ENCODE data around the gene FRMD8. TPM values are rescaled to one million over a fixed set of nuclear protein-coding genes. Genes with fewer than 3 reads are reported as not detected.

The FRMD8 gene
- total and polyA plus RNA-seq, 2 experiments from 2014 or later, result 7.0 to 35.4 TPM

GRCh38 chr11:65411681-65412070 is 25.2 kb downstream of the FRMD8 start:
- Mint-ChIP-seq H3K4me3 (no peak overlapping the region), H3K4me1 (peaks cover 11% of the 10 kb centered on the region), H3K9me3 (no peaks in the 10 kb centered on the region), H3K36me3 (ENCODE audit: low read depth) (peaks cover 4% of the 10 kb centered on the region; the same call in 2 of the 3 replicates), H3K27me3 (ENCODE audit: insufficient read depth, low read depth, poor library complexity) (peaks cover 9% of the 10 kb centered on the region), H3K27ac (no peak overlapping the region)
- Histone ChIP-seq H3F3A (replicated peaks; ENCODE audit: low read depth) (peaks cover under 1% of the 10 kb centered on the region; the same call in 1 of the 2 replicates), H3K4me3 (no peak overlapping the region), H3K4me2 (no peak overlapping the region), H3K36me3 (ENCODE audit: insufficient read depth) (no peaks in the 10 kb centered on the region), H4K20me1 (replicated peaks; ENCODE audit: insufficient read depth) (no peaks in the 10 kb centered on the region), H3K27me3 (ENCODE audit: insufficient read depth) (no peaks in the 10 kb centered on the region), H3K27ac (ENCODE audit: low read depth) (no peak overlapping the region), H3K4me1 (ENCODE audit: insufficient read depth) (peaks cover 3% of the 10 kb centered on the region), H3K79me2 (replicated peaks; ENCODE audit: insufficient read depth) (no peaks in the 10 kb centered on the region), H2AFZ (no peak overlapping the region), H3K9me2 (ENCODE audit: insufficient read depth) (no peaks in the 10 kb centered on the region)
- DNase-seq (ENCODE audit: low spot score), result no peak
- no peak for TF ChIP-seq ZNF331 (CRISPR knock-in tag; IDR thresholded peaks at IDR 0.05; ENCODE audit: low read depth)
- TF ChIP-seq EZH2phosphoT487 (IDR thresholded peaks at IDR 0.05; ENCODE audit: unreplicated experiment), result no peak
- TF ChIP-seq STAT1 (IDR thresholded peaks at IDR 0.05; ENCODE audit: unreplicated experiment), result no peak
- TF ChIP-seq POLR2AphosphoS5 (IDR thresholded peaks at IDR 0.05; ENCODE audit: low read depth), result no peak
- TF ChIP-seq, protein P1, sequence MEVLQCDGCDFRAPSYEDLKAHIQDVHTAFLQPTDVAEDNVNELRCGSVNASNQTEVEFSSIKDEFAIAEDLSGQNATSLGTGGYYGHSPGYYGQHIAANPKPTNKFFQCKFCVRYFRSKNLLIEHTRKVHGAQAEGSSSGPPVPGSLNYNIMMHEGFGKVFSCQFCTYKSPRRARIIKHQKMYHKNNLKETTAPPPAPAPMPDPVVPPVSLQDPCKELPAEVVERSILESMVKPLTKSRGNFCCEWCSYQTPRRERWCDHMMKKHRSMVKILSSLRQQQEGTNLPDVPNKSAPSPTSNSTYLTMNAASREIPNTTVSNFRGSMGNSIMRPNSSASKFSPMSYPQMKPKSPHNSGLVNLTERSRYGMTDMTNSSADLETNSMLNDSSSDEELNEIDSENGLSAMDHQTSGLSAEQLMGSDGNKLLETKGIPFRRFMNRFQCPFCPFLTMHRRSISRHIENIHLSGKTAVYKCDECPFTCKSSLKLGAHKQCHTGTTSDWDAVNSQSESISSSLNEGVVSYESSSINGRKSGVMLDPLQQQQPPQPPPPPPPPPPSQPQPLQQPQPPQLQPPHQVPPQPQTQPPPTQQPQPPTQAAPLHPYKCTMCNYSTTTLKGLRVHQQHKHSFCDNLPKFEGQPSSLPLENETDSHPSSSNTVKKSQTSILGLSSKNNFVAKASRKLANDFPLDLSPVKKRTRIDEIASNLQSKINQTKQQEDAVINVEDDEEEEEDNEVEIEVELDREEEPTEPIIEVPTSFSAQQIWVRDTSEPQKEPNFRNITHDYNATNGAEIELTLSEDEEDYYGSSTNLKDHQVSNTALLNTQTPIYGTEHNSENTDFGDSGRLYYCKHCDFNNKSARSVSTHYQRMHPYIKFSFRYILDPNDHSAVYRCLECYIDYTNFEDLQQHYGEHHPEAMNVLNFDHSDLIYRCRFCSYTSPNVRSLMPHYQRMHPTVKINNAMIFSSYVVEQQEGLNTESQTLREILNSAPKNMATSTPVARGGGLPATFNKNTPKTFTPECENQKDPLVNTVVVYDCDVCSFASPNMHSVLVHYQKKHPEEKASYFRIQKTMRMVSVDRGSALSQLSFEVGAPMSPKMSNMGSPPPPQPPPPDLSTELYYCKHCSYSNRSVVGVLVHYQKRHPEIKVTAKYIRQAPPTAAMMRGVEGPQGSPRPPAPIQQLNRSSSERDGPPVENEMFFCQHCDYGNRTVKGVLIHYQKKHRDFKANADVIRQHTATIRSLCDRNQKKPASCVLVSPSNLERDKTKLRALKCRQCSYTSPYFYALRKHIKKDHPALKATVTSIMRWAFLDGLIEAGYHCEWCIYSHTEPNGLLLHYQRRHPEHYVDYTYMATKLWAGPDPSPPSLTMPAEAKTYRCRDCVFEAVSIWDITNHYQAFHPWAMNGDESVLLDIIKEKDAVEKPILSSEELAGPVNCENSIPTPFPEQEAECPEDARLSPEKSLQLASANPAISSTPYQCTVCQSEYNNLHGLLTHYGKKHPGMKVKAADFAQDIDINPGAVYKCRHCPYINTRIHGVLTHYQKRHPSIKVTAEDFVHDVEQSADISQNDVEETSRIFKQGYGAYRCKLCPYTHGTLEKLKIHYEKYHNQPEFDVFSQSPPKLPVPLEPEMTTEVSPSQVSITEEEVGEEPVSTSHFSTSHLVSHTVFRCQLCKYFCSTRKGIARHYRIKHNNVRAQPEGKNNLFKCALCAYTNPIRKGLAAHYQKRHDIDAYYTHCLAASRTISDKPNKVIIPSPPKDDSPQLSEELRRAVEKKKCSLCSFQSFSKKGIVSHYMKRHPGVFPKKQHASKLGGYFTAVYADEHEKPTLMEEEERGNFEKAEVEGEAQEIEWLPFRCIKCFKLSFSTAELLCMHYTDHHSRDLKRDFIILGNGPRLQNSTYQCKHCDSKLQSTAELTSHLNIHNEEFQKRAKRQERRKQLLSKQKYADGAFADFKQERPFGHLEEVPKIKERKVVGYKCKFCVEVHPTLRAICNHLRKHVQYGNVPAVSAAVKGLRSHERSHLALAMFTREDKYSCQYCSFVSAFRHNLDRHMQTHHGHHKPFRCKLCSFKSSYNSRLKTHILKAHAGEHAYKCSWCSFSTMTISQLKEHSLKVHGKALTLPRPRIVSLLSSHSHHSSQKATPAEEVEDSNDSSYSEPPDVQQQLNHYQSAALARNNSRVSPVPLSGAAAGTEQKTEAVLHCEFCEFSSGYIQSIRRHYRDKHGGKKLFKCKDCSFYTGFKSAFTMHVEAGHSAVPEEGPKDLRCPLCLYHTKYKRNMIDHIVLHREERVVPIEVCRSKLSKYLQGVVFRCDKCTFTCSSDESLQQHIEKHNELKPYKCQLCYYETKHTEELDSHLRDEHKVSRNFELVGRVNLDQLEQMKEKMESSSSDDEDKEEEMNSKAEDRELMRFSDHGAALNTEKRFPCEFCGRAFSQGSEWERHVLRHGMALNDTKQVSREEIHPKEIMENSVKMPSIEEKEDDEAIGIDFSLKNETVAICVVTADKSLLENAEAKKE (CRISPR knock-in tag; IDR thresholded peaks at IDR 0.05), result no peak
- no peak for TF ChIP-seq ZNF114 (CRISPR knock-in tag; IDR thresholded peaks at IDR 0.05)
- no peak for TF ChIP-seq NANOG (IDR thresholded peaks at IDR 0.05; ENCODE audit: borderline replicate concordance)
- no peak for TF ChIP-seq JUNB (IDR thresholded peaks at IDR 0.05; ENCODE audit: unreplicated experiment)
- TF ChIP-seq CREB1 (CRISPR knock-in tag; IDR thresholded peaks at IDR 0.05; ENCODE audit: low read depth), result no peak
- no peak for TF ChIP-seq EZH2 (IDR thresholded peaks at IDR 0.05; ENCODE audit: low read depth, unreplicated experiment)
- ATAC-seq, result no peak
